Kidney tubule cell (primary cell): Measurements from ENCODE around the gene NLRP10.
A peak's percentile ranks its signal among the peaks of the same experiment; 100 is the strongest.
"Not testable (repeated sequence)": the region's sequence is repeated elsewhere in the genome, so short reads cannot be mapped to it uniquely, and the experiment has no call there.

ENCODE experiments used
- DNase-seq: peaks from one replicate; pipeline ENCODE4 v3.0.0-alpha.2; 2018; ENCODE audit warnings: low spot score

NLRP10 gene

GRCh38 chr11:7965386-7965785, at the start of gene NLRP10:
Gene NLRP10, minus strand, starts transcription at chr11:7965447. Its CDS starts 1,952 bp downstream, at chr11:7963495.
- peak; percentile 81 for DNase-seq

- DNase-seq = no peak
These were observed 48.6 kb upstream of the NLRP10 start for GRCh38 chr11:8013833-8014232.

DNA sequence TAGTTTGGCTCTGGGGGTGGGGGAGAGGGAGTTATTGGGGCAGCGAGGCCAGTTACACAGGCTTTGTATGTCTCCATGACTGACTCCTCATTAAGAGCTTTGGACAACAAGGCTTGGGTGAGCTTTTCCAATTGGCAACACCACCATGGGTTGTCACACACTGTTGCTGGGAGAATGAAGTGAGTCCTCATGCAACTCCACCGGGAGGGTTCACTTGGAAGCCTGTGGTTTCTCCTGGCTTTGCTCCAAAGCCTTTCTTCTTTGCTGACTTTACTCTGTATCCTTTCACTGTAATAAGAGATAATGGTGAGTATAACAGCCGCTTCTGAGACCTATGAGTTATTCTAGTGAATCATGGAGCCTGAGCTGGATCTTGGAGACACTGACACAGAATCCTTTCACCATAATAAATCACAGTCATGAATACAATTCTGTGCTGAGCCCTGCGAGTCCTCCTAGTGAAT, 46.8 kb upstream of the NLRP10 start:
- peak; percentile 92 for DNase-seq

- no peak for DNase-seq
These were observed 46.1 kb upstream of the NLRP10 start for GRCh38 chr11:8011371-8011770.

- DNase-seq = no peak
These were observed 44.6 kb upstream of the NLRP10 start for GRCh38 chr11:8009856-8010255.

DNA sequence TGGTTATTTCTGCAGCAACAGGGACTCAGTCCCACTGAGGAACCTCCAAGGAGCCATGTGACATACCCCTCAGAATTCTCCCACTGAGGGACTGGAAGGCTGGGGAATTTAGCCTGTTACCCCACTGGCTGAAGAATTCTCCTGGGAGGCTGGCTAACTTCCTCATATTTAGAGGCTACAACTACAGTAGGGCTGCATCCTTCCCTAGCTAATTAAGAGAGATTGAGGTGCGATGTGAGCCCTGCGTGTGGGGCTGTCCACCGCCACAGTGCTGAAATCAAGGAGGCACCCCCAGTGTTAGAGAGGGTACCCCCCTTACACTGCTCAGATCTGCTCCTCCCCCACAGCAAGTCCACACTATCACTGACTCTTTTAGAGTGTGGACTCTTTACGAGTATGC, 43.0 kb upstream of the NLRP10 start:
- DNase-seq = no peak

DNA sequence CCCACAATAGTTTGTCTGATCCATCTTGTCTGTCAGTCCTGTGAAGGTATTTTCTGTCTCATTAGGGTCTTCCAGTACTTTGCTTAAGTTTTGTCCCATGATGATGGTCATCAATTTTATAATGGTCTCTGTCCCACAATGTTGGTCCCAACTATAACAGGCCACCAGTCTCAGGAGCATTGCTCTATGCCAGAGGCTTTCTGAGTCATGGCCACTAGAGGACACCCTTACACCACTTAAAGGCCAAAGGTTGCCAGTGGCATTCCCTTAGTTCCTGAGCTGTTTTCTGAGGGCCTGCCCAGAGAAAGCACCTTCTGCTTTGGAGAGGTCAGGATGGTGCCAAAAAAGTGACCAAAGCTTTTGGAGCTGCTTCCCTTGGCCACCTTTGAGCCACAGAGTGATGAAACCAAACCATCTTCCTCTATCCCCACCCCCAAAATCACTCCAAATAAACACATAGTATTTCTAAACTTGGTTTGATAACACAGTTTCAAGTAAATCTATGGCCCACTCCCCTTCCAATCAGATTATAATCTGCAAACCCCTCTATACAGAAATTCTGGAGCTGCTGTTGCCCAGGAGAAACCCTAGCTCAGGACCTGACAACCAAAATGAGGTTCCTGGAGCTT, 41.2 kb upstream of the NLRP10 start:
- DNase-seq = peak; percentile 69

GRCh38 chr11:8005556-8005955, 40.3 kb upstream of the NLRP10 start:
- no peak for DNase-seq

- no peak for DNase-seq
These were observed 38.8 kb upstream of the NLRP10 start for GRCh38 chr11:8004008-8004407.

GRCh38 chr11:8003187-8003586, 37.9 kb upstream of the NLRP10 start:
- DNase-seq = no peak

GRCh38 chr11:8002676-8003075, 37.4 kb upstream of the NLRP10 start:
- no peak for DNase-seq

- DNase-seq = no peak
These were observed 35.1 kb upstream of the NLRP10 start for GRCh38 chr11:8000390-8000789.

- DNase-seq = no peak
These were observed 34.5 kb upstream of the NLRP10 start for GRCh38 chr11:7999795-8000194.

- DNase-seq = no peak
These were observed 29.5 kb upstream of the NLRP10 start for GRCh38 chr11:7994581-7995278.

- DNase-seq = not testable (repeated sequence)
These were observed 22.3 kb upstream of the NLRP10 start for GRCh38 chr11:7987560-7987883.

- DNase-seq = peak; percentile 99
These were observed 21.7 kb upstream of the NLRP10 start, which contains the start of gene EIF3F for GRCh38 chr11:7986768-7987559. Gene EIF3F, plus strand, starts transcription at chr11:7987337. Its CDS starts 16 bp downstream, at chr11:7987353.

GRCh38 chr11:7983832-7984590, 18.8 kb upstream of the NLRP10 start:
- no peak for DNase-seq

GRCh38 chr11:7982582-7983119, 17.4 kb upstream of the NLRP10 start:
- no peak for DNase-seq

DNA sequence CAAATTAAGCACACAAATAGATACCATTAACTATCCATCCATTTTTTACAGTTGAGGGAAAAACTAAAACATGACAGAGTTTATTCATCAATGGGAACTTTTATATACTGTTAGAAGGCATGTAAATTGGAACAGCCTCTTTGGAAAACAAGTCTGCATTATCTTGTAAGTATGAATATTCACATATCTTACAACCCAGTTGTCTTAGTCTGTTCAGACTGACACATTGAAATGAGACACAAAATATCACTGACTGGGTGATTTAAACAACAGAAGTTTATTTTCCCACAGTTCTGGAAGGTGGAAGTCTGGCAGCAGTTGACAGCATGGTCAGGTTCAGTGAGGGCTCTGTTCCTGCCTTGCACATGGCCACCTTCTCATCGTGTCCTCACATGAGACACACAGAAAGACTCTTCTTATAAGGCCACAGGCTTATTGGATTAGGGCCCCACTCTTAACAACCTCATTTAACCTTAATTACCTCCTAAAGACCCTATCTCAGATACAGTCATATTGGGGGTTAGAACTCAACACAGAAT, 16.4 kb upstream of the NLRP10 start:
- no peak for DNase-seq

DNA sequence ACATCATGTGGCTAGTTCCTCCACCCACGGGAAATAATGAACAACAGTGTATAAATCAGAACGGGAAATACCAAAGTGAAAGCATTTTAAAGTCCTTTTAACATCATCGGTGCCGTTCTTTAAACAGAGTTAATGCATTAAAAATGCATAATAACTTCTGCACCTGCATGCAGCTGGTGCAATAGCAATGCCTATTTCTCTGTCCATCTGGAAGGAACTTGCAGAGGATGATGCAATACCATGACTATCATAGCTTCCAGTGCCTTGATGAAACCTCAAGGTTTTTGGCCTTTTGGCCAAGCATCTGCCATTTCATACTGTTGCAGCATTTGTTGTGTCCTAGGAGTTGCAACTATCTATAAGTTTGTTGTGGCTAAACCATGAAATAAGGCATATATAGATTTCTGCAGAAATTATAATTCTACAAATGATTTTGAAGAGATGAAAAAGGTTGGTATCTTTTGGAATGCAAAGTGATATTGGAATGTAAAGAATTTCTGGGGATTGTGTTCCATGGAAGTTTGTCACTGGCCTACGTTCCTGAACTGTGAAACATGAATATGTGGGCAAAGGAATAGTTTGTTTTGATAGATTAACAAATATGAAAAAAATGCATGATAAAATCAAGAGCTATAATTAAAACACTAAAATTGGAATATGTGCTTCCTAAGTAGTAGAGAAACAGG, 12.1 kb upstream of the NLRP10 start:
- peak; percentile 57 for DNase-seq

- no peak for DNase-seq
These were observed 9.4 kb upstream of the NLRP10 start for GRCh38 chr11:7974668-7975067.
